Activated CD4-positive, CD25-positive, alpha-beta regulatory T cell treated with anti-CD3 and anti-CD28 coated beads, Interleukin-2, amount 50 U/mL, for 16 hours (primary cell): ENCODE data around the gene DCLRE1B.

Source experiments
- DNase-seq: peaks from one replicate; pipeline ENCODE4 v3.0.0-alpha.2; 2020; ENCODE audit warnings: low read depth, low spot score

Gene DCLRE1B

GRCh38 chr1:113904674-113905434 is at the start of gene DCLRE1B, which contains the start of gene AP4B1:
Gene DCLRE1B (plus strand): TSS chr1:113905326. CDS start chr1:113905587, 261 bp downstream.
Gene AP4B1 (minus strand): TSS chr1:113904799. CDS start chr1:113904717, 82 bp downstream.
- DNase-seq: peak; percentile 95

GRCh38 chr1:113855630-113856400 is 49.3 kb upstream of the DCLRE1B start:
- DNase-seq: no peak

GRCh38 chr1:113856401-113856790 is 48.7 kb upstream of the DCLRE1B start:
- DNase-seq: no peak

GRCh38 chr1:113857776-113858175 is 47.4 kb upstream of the DCLRE1B start:
- no peak for DNase-seq

- no peak for DNase-seq
Observed at GRCh38 chr1:113858418-113858817, 46.7 kb upstream of the DCLRE1B start.

- no peak for DNase-seq
Observed at GRCh38 chr1:113858982-113859381, 46.1 kb upstream of the DCLRE1B start.

- no peak for DNase-seq
Observed at GRCh38 chr1:113859478-113860175, 45.5 kb upstream of the DCLRE1B start.

- DNase-seq: no peak
Observed at GRCh38 chr1:113860891-113861290, 44.2 kb upstream of the DCLRE1B start.

- DNase-seq: no peak
Observed at GRCh38 chr1:113861641-113862040, 43.5 kb upstream of the DCLRE1B start.

GRCh38 chr1:113868387-113869083 is 36.6 kb upstream of the DCLRE1B start:
- DNase-seq: no peak

GRCh38 chr1:113870778-113871177 is 34.3 kb upstream of the DCLRE1B start:
- DNase-seq: no peak

- DNase-seq: peak; percentile 68
Observed at GRCh38 chr1:113871597-113872113, 33.5 kb upstream of the DCLRE1B start, which contains the start of gene PTPN22. Gene PTPN22 (minus strand): TSS chr1:113871712.

GRCh38 chr1:113872219-113872935 is 32.7 kb upstream of the DCLRE1B start:
- no peak for DNase-seq

- no peak for DNase-seq
Observed at GRCh38 chr1:113874012-113874879, 30.9 kb upstream of the DCLRE1B start.

- no peak for DNase-seq
Observed at GRCh38 chr1:113875714-113876113, 29.4 kb upstream of the DCLRE1B start.

- DNase-seq: no peak
Observed at GRCh38 chr1:113876176-113876575, 28.9 kb upstream of the DCLRE1B start.

- DNase-seq: no peak
Observed at GRCh38 chr1:113879739-113880038, 25.4 kb upstream of the DCLRE1B start.

GRCh38 chr1:113881661-113882060 is 23.5 kb upstream of the DCLRE1B start:
- no peak for DNase-seq
